G401 (cell line): Measurements from ENCODE around the gene FREM3. TPM values are rescaled to one million over a fixed set of nuclear protein-coding genes. Genes with fewer than 3 reads are reported as not detected.
"Not testable (repeated sequence)": the region's sequence is repeated elsewhere in the genome, so short reads cannot be mapped to it uniquely, and the experiment has no call there.

Experiments used
- DNase-seq: peaks from one replicate; pipeline ENCODE4 v3.0.0-alpha.2; 2015; ENCODE audit warnings: low spot score
- in situ Hi-C: cut with HindIII; loops from 2 replicates; pipeline ENCODE4 v1.10.0; 2016; ENCODE audit warnings: low sequenced_read_pairs, mixed read lengths
- total RNA-seq: library from RNA; depleted of rRNA; stranded (reverse); fragments of >200 nt; shearing (Covaris generic); gene quantifications from 2 replicates; pipeline ENCODE4 v1.2.3, GENCODE V29; 2014; rRNA removed

The FREM3 gene
- not detected in 2 replicates for total RNA-seq

GRCh38 chr4:143700416-143701352, at the start of gene FREM3:
TSS of gene FREM3 (minus strand) at chr4:143700675. CDS start at chr4:143700675, 0 bp downstream.
- no peak for DNase-seq
- in situ Hi-C loops = no loop called here

GRCh38 chr4:143745874-143746273, 45.4 kb upstream of the FREM3 start:
- no peak for DNase-seq
- in situ Hi-C loops = no loop called here

- in situ Hi-C loops = no loop called here
- DNase-seq = no peak
These were observed 43.1 kb upstream of the FREM3 start for GRCh38 chr4:143743591-143743990.

- in situ Hi-C loops = no loop called here
These were observed 42.4 kb upstream of the FREM3 start for GRCh38 chr4:143742834-143743233.

GRCh38 chr4:143736861-143737260, 36.4 kb upstream of the FREM3 start:
- DNase-seq = no peak
- in situ Hi-C loops = no loop called here

More at GRCh38 chr4:143742834-143743233, 42.4 kb upstream of the FREM3 start:
- no peak for DNase-seq

- DNase-seq, in situ Hi-C loops: not testable (repeated sequence)
These were observed 35.6 kb upstream of the FREM3 start for GRCh38 chr4:143736061-143736460.

- in situ Hi-C loops = no loop called here
- no peak for DNase-seq
These were observed 27.7 kb upstream of the FREM3 start for GRCh38 chr4:143728166-143728565.

GRCh38 chr4:143726714-143727113, 26.2 kb upstream of the FREM3 start:
- DNase-seq = no peak
- in situ Hi-C loops = no loop called here

GRCh38 chr4:143721317-143721716, 20.8 kb upstream of the FREM3 start:
- DNase-seq = no peak
- in situ Hi-C loops = no loop called here

GRCh38 chr4:143718748-143719147, 18.3 kb upstream of the FREM3 start:
- in situ Hi-C loops = not testable (repeated sequence)

GRCh38 chr4:143713955-143714625, 13.6 kb upstream of the FREM3 start:
- DNase-seq = no peak
- in situ Hi-C loops = no loop called here

More at GRCh38 chr4:143718748-143719147, 18.3 kb upstream of the FREM3 start:
- DNase-seq = not testable (repeated sequence)

- in situ Hi-C loops = no loop called here
These were observed 13.1 kb upstream of the FREM3 start for GRCh38 chr4:143713553-143713952.

GRCh38 chr4:143712155-143712550, 11.7 kb upstream of the FREM3 start:
- DNase-seq = no peak
- in situ Hi-C loops = no loop called here

More at GRCh38 chr4:143713553-143713952, 13.1 kb upstream of the FREM3 start:
- DNase-seq = no peak

GRCh38 chr4:143711543-143712154, 11.2 kb upstream of the FREM3 start:
- in situ Hi-C loops = no loop called here
- no peak for DNase-seq

- DNase-seq = no peak
- in situ Hi-C loops = no loop called here
These were observed 890 bp upstream of the FREM3 start for GRCh38 chr4:143701365-143701764.

- in situ Hi-C loops = no loop called here
- no peak for DNase-seq
These were observed 444 bp downstream of the FREM3 start for GRCh38 chr4:143700046-143700415.

- DNase-seq = no peak
- in situ Hi-C loops = no loop called here
These were observed 987 bp downstream of the FREM3 start for GRCh38 chr4:143699331-143700045.

GRCh38 chr4:143693856-143694255, 6.6 kb downstream of the FREM3 start:
- DNase-seq = no peak
- in situ Hi-C loops = no loop called here

- no peak for DNase-seq
- in situ Hi-C loops = no loop called here
These were observed 8.2 kb downstream of the FREM3 start for GRCh38 chr4:143692241-143692640.
